GM12878 (cell line): Measurements from ENCODE around the gene NNMT. TPM values are rescaled to one million over a fixed set of nuclear protein-coding genes. Genes with fewer than 3 reads are reported as not detected.

Source experiments
- ATAC-seq: fragments of 200-7000 bp; cut with Tn5 transposase; 3 replicates; pipeline ENCODE4 v1.9.1; 2020; ENCODE audit warnings: mild to moderate bottlenecking, moderate library complexity
- BruUV-seq: library from RNA; stranded (reverse); fragments of 400-500 nt; replicated peaks from 2 replicates; lab custom pipeline; 2021; lab: Mats Ljungman, UMichigan
- CTCF ChIA-PET: fragments of 300-600 bp; sonication (Branson Sonifier 250); formaldehyde crosslinking; extraction: SDS; loops from one replicate; lab custom pipeline; 2021; ENCODE audit warnings: inconsistent platforms; lab: Yijun Ruan, JAX
- POLR2A ChIA-PET: fragments of 350-600 bp; formaldehyde crosslinking; extraction: SDS; loops from one replicate; lab custom pipeline; 2021; ENCODE audit warnings: inconsistent platforms; lab: Charles Lee
- RAD21 ChIA-PET: fragments of 300-600 bp; sonication (Branson Sonifier 250); formaldehyde crosslinking; loops from one replicate; lab custom pipeline; 2023; ENCODE audit warnings: antibody characterized with exemption; ENCODE audit not compliant: unreplicated experiment; lab: Charles Lee
- SMC1A ChIA-PET: fragments of 300-600 bp; sonication (Branson Sonifier 250); formaldehyde crosslinking; loops from one replicate; lab custom pipeline; 2023; ENCODE audit not compliant: unreplicated experiment, uncharacterized antibody; lab: Charles Lee
- DNase-seq: peaks from one replicate; pipeline ENCODE4 v3.0.0-alpha.2; 2011; ENCODE audit warnings: low read depth, low spot score
- FAIRE-seq: peaks from 3 replicates; lab custom pipeline; 2011; peaks lifted over from hg19 to GRCh38; lab: Jason Lieb, UNC
- H2AFZ ChIP-seq: 2 replicates; pipeline ENCODE4 v1.6.0; 2011; ENCODE audit warnings: low read depth, low read length, control low read depth; ENCODE audit not compliant: control insufficient read depth
- H3K27ac ChIP-seq: 2 replicates; pipeline ENCODE4 v1.5.1; 2011; ENCODE audit warnings: control low read depth; ENCODE audit not compliant: control insufficient read depth, insufficient read depth
- H3K27me3 ChIP-seq, 2 experiments: replicated peaks in 1 of 2; 2 replicates each; pipeline versions ENCODE4 v1.6.0 to v1.6.1; 2011; ENCODE audit warnings: low read length in 1 of 2; ENCODE audit not compliant: control insufficient read depth in 2 of 2, insufficient read depth in 2 of 2
- H3K36me3 ChIP-seq, 2 experiments: 2 replicates each; pipeline ENCODE4 v1.5.1; 2011; ENCODE audit warnings: low read length in 1 of 2; ENCODE audit not compliant: control insufficient read depth in 2 of 2, insufficient read depth in 2 of 2
- H3K4me1 ChIP-seq: 2 replicates; pipeline ENCODE4 v1.6.1; 2011; ENCODE audit warnings: mild to moderate bottlenecking, low read length, moderate library complexity, mixed read lengths; ENCODE audit not compliant: control insufficient read depth, insufficient read depth
- H3K4me2 ChIP-seq: 2 replicates; pipeline ENCODE4 v1.6.0; 2011; ENCODE audit warnings: control low read depth; ENCODE audit not compliant: control insufficient read depth, insufficient read depth
- H3K4me3 ChIP-seq: fragments of 200-600 bp; sonication (generic); 2 replicates; pipeline ENCODE4 v1.5.1; 2016
- H3K79me2 ChIP-seq: 2 replicates; pipeline ENCODE4 v1.6.0; 2011; ENCODE audit warnings: low read length; ENCODE audit not compliant: control insufficient read depth, insufficient read depth
- H3K9ac ChIP-seq: 2 replicates; pipeline ENCODE4 v1.8.0; 2011; ENCODE audit warnings: low read length, control low read depth, mixed read lengths; ENCODE audit not compliant: control insufficient read depth, insufficient read depth
- H3K9me3 ChIP-seq: replicated peaks from 3 replicates; pipeline ENCODE4 v1.5.1; 2011; ENCODE audit warnings: mild to moderate bottlenecking, low read length; ENCODE audit not compliant: control insufficient read depth, insufficient read depth
- H4K20me1 ChIP-seq: 2 replicates; pipeline ENCODE4 v1.6.0; 2011; ENCODE audit not compliant: control insufficient read depth, insufficient read depth
- EGR1 ChIP-seq, 2 experiments: IDR thresholded peaks; 1 replicate in 1 of 2; 2 replicates in 1 of 2; pipeline ENCODE4 v1.6.1; 2011 to 2012; ENCODE audit warnings: low read depth in 2 of 2, low read length in 2 of 2, borderline replicate concordance in 1 of 2, mild to moderate bottlenecking in 1 of 2, moderate library complexity in 1 of 2
- HCFC1 ChIP-seq: fragments of 150-350 bp; IDR thresholded peaks from 2 replicates; pipeline ENCODE4 v1.6.1; 2014; ENCODE audit warnings: low read length
- LARP7 ChIP-seq: fragments of 450-650 bp; IDR thresholded peaks from 2 replicates; pipeline ENCODE4 v1.6.1; 2017; ENCODE audit warnings: mild to moderate bottlenecking
- MTA2 ChIP-seq: fragments of 450-650 bp; IDR thresholded peaks from 2 replicates; pipeline ENCODE4 v1.6.1; 2016; ENCODE audit warnings: low read depth, mild to moderate bottlenecking, moderate library complexity
- NFIC ChIP-seq: IDR thresholded peaks from 2 replicates; pipeline ENCODE4 v1.6.1; 2012; ENCODE audit warnings: low read depth, mild to moderate bottlenecking, inconsistent platforms, low read length, moderate library complexity
- NFYA ChIP-seq: IDR thresholded peaks from 2 replicates; pipeline ENCODE4 v1.6.1; 2011; ENCODE audit warnings: low read depth, mild to moderate bottlenecking, low read length, improper control_type of control experiment, borderline replicate concordance
- SIX5 ChIP-seq: IDR thresholded peaks from 2 replicates; pipeline ENCODE4 v1.6.1; 2011; ENCODE audit warnings: mild to moderate bottlenecking, low read depth, low read length, moderate library complexity; ENCODE audit not compliant: severe bottlenecking
- ZBTB11 ChIP-seq: fragments of 450-650 bp; formaldehyde crosslinking; IDR thresholded peaks from 2 replicates; pipeline ENCODE4 v1.5.0; 2022; ENCODE audit warnings: mild to moderate bottlenecking, missing genetic modification characterization
- ZNF274 ChIP-seq: IDR thresholded peaks from one replicate; pipeline ENCODE4 v1.8.0; 2011; ENCODE audit not compliant: insufficient read length, insufficient read depth
- WGBS: methylation state at CpG from one replicate; pipeline ENCODE4 v1.1.6; 2016; ENCODE audit warnings: low lambda C conversion rate; ENCODE audit not compliant: insufficient replicate concordance, insufficient coverage; ENCODE audit errors: missing lambda C conversion rate; 5-methylcytosine and 5-hydroxymethylcytosine counted together
- in situ Hi-C: fragments of 300-500 bp; cut with MboI; formaldehyde crosslinking; loops from 9 replicates; pipeline ENCODE4 v1.14.3; 2018; ENCODE audit warnings: mixed read lengths
- intact Hi-C: fragments of 100-400 bp; cut with micrococcal nuclease; formaldehyde crosslinking; loops from one replicate; pipeline ENCODE4 v1.14.2; 2022; ENCODE audit not compliant: unreplicated experiment
- polyA plus RNA-seq, 11 experiments: library from polyadenylated mRNA; depleted of rRNA in 4 of 11; unstranded in 6 of 11; stranded (reverse) in 5 of 11; fragments of >200 nt; fragmentation: Nextera tagmentation in 4 of 11; fragmentation: Illumina TruSeq in 1 of 11; extraction: Ambion mirVana in 4 of 11; extraction: Trizol in 1 of 11; gene quantifications; 1 replicate in 1 of 11; 2 replicates in 10 of 11; pipeline versions ENCODE4 v1.2.1 to v1.2.3, GENCODE V29; 2011 to 2016; ENCODE audit warnings: inconsistent platforms in 2 of 11, missing spikeins in 2 of 11, low read depth in 1 of 11
- total RNA-seq, 4 experiments: library from RNA; depleted of rRNA in 3 of 4; stranded (reverse); fragments of >200 nt in 3 of 4; fragmentation: Illumina TruSeq in 1 of 4; extraction: Trizol in 1 of 4; gene quantifications; 2 replicates each; pipeline versions ENCODE4 v1.2.1 to v1.2.3, GENCODE V29; 2013 to 2021

NNMT gene
- total and polyA plus RNA-seq, 10 of the 15 experiments (the other 5 are each of a cell fraction or from before 2014, with no cell fraction given): 0.46 TPM; not detected in 9

GRCh38 chr11:114281388-114281956, 14.7 kb upstream of the NNMT start:
- peaks cover 0 to 6% of the 10 kb centered on the region in 2 experiments; a peak in 3 of 4 replicates for H3K27me3 ChIP-seq
- DNase-seq (no peak), FAIRE-seq (no peak), ATAC-seq (no peak)
- ChIA-PET CTCF (interaction anchor here (1.3 kb wide), 1 partner anchor 288 kb away, joined by 3 read pairs; no protein-coding TSS in a partner anchor), POLR2A (no interaction called here), RAD21 (no interaction called here), SMC1A (no interaction called here)
- no peak overlapping the region for H3K27ac ChIP-seq
- no peaks in the 10 kb centered on the region for H3K4me1 ChIP-seq
- H3K79me2 ChIP-seq: no peaks in the 10 kb centered on the region
- BruUV-seq: no TSS peak
- H3K4me3 ChIP-seq: no peak overlapping the region
- H2AFZ ChIP-seq: no peak overlapping the region
- H3K4me2 ChIP-seq: no peak overlapping the region
- TF ChIP-seq MTA2: no peak
- TF ChIP-seq SIX5: no peak
- no peak for TF ChIP-seq HCFC1
- TF ChIP-seq LARP7: no peak
- TF ChIP-seq NFYA: no peak
- no peak for TF ChIP-seq ZNF274
- no peak for TF ChIP-seq NFIC
- intact Hi-C loops (no loop called here), in situ Hi-C loops (no loop called here)
- H3K9ac ChIP-seq: no peak overlapping the region
- no peaks in the 10 kb centered on the region for H3K36me3 ChIP-seq
- no peaks in the 10 kb centered on the region for H4K20me1 ChIP-seq
- H3K9me3 ChIP-seq: no peaks in the 10 kb centered on the region
- 0% methylated on average over 1 of the region's 1 CpG for WGBS

- H3K4me3 ChIP-seq: no peak overlapping the region
- ATAC-seq (no peak), DNase-seq (no peak), FAIRE-seq (no peak)
- H3K79me2 ChIP-seq: no peaks in the 10 kb centered on the region
- ChIA-PET SMC1A (interaction anchor here (0.6 kb wide), 1 partner anchor 293 kb away, joined by 3 read pairs; no protein-coding TSS in a partner anchor), RAD21 (no interaction called here), CTCF (interaction anchor here (1.3 kb wide), 1 partner anchor 289 kb away, joined by 3 read pairs; no protein-coding TSS in a partner anchor), POLR2A (no interaction called here)
- intact Hi-C loops (no loop called here), in situ Hi-C loops (no loop called here)
- peaks cover 0 to 6% of the 10 kb centered on the region in 2 experiments; a peak in 3 of 4 replicates for H3K27me3 ChIP-seq
- TF ChIP-seq ZBTB11 (CRISPR knock-in tag) (no peak), EGR1 (IDR thresholded peaks at IDR 0.05; ENCODE audit: borderline replicate concordance in 1 of 2, low read depth in 2 of 2, low read length in 2 of 2) (no peak)
- no peak overlapping the region for H3K27ac ChIP-seq
- H3K4me1 ChIP-seq: no peaks in the 10 kb centered on the region
- H3K9me3 ChIP-seq: no peaks in the 10 kb centered on the region
- H3K4me2 ChIP-seq: no peak overlapping the region
- H4K20me1 ChIP-seq: no peaks in the 10 kb centered on the region
- H2AFZ ChIP-seq: no peak overlapping the region
- BruUV-seq: no TSS peak
- WGBS: 37% methylated on average over 3 of the region's 3 CpGs
- no peak overlapping the region for H3K9ac ChIP-seq
- no peaks in the 10 kb centered on the region for H3K36me3 ChIP-seq
Observed at GRCh38 chr11:114282488-114282887, 13.7 kb upstream of the NNMT start.
